ENCODE data around the gene CFAP91. TPM values are rescaled to one million over a fixed set of nuclear protein-coding genes. Genes with fewer than 3 reads are reported as not detected.

Gene CFAP91
- total and polyA plus RNA-seq, 2 donors (not counting 1 experiment from before 2014, with no cell fraction given), result 0.48 to 6.4 TPM

- no peak for ATAC-seq (ENCODE audit: low read depth)
- Mint-ChIP-seq H3K4me3 (no peak overlapping the region), H3K27ac (no peak overlapping the region), H3K27me3 (no peaks in the 10 kb centered on the region), H3K4me1 (peaks cover 13% of the 10 kb centered on the region), H3K9me3 (ENCODE audit: insufficient read depth) (no peaks in the 10 kb centered on the region)
- TF ChIP-seq, protein P1, sequence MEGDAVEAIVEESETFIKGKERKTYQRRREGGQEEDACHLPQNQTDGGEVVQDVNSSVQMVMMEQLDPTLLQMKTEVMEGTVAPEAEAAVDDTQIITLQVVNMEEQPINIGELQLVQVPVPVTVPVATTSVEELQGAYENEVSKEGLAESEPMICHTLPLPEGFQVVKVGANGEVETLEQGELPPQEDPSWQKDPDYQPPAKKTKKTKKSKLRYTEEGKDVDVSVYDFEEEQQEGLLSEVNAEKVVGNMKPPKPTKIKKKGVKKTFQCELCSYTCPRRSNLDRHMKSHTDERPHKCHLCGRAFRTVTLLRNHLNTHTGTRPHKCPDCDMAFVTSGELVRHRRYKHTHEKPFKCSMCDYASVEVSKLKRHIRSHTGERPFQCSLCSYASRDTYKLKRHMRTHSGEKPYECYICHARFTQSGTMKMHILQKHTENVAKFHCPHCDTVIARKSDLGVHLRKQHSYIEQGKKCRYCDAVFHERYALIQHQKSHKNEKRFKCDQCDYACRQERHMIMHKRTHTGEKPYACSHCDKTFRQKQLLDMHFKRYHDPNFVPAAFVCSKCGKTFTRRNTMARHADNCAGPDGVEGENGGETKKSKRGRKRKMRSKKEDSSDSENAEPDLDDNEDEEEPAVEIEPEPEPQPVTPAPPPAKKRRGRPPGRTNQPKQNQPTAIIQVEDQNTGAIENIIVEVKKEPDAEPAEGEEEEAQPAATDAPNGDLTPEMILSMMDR (IDR thresholded peaks at IDR 0.05), result no peak
- no peak for TF ChIP-seq EZH2 (IDR thresholded peaks at IDR 0.05; ENCODE audit: borderline replicate concordance, insufficient read depth, low read depth, low read length, poor library complexity, severe bottlenecking)
- intact Hi-C loops (cut with micrococcal nuclease), result no loop called here
- Histone ChIP-seq H3K36me3 (replicated peaks in 1 of 2; ENCODE audit: control extremely low read depth in 1 of 2, control insufficient read depth in 1 of 2, extremely low read depth in 1 of 2, insufficient read depth in 2 of 2, low read length in 1 of 2) (no peaks in the 10 kb centered on the region), H3K9me3 (ENCODE audit: control extremely low read depth in 1 of 3, control insufficient read depth in 2 of 3, insufficient read depth in 1 of 3, low read length in 2 of 3) (no peaks in the 10 kb centered on the region), H3K79me2 (ENCODE audit: control insufficient read depth, insufficient read depth, low read length) (no peaks in the 10 kb centered on the region), H3K4me2 (replicated peaks; ENCODE audit: low read depth, low read length, poor library complexity, severe bottlenecking) (no peak overlapping the region), H3K4me3 (ENCODE audit: control extremely low read depth in 1 of 5, extremely low read depth in 1 of 5, insufficient read depth in 1 of 5, low read depth in 2 of 5, low read length in 4 of 5) (no peak overlapping the region), H3K4me1 (ENCODE audit: control insufficient read depth in 2 of 2, insufficient read depth in 2 of 2, low read length in 2 of 2) (no peaks in the 10 kb centered on the region), H3K27ac (ENCODE audit: low read length in 2 of 2) (no peak overlapping the region), H3K27me3 (replicated peaks in 1 of 4; ENCODE audit: control extremely low read depth in 1 of 4, control insufficient read depth in 3 of 4, insufficient read depth in 4 of 4, low read length in 3 of 4) (no peaks in the 10 kb centered on the region), H4K20me1 (ENCODE audit: control insufficient read depth, insufficient read depth, low read length, poor library complexity, severe bottlenecking) (no peaks in the 10 kb centered on the region), H3K9ac (ENCODE audit: low read length) (no peak overlapping the region), H2AFZ (ENCODE audit: insufficient read depth, low read depth, low read length, poor library complexity, severe bottlenecking) (no peak overlapping the region)
- WGBS (ENCODE audit: insufficient coverage), result 11% methylated on average over 2 of the region's 2 CpGs
- DNase-seq, result no peak
- CTCF ChIA-PET, result no interaction called here
- POLR2A ChIA-PET, result interaction anchor here (0.6 to 0.7 kb wide), 2 partner anchors 36 to 47 kb away, joined by 3 to 5 read pairs; no protein-coding TSS in a partner anchor
Observed at GRCh38 chr3:119653876-119654275, 48.9 kb upstream of the CFAP91 start.

GRCh38 chr3:119657887-119658702 lies 44.7 kb upstream of the CFAP91 start:
- no peak overlapping the region for H2AFZ ChIP-seq (ENCODE audit: insufficient read depth, low read depth, low read length, poor library complexity, severe bottlenecking)
- no peak overlapping the region for H3K4me2 ChIP-seq (replicated peaks; ENCODE audit: low read depth, low read length, poor library complexity, severe bottlenecking)
- H3K36me3 ChIP-seq (replicated peaks in 1 of 2; ENCODE audit: control extremely low read depth in 1 of 2, control insufficient read depth in 1 of 2, extremely low read depth in 1 of 2, insufficient read depth in 2 of 2, low read length in 1 of 2), result no peaks in the 10 kb centered on the region
- no peaks in the 10 kb centered on the region for H4K20me1 ChIP-seq (ENCODE audit: control insufficient read depth, insufficient read depth, low read length, poor library complexity, severe bottlenecking)
- H3K4me3 ChIP-seq (ENCODE audit: control extremely low read depth in 1 of 5, extremely low read depth in 1 of 5, insufficient read depth in 1 of 5, low read depth in 2 of 5, low read length in 4 of 5), result no peak overlapping the region
- TF ChIP-seq, protein P1 (IDR thresholded peaks at IDR 0.05), result no peak
- no peak for TF ChIP-seq EZH2 (IDR thresholded peaks at IDR 0.05; ENCODE audit: borderline replicate concordance, insufficient read depth, low read depth, low read length, poor library complexity, severe bottlenecking)
- no peak for DNase-seq
- Mint-ChIP-seq H3K4me3 (no peak overlapping the region), H3K9me3 (ENCODE audit: insufficient read depth) (no peaks in the 10 kb centered on the region), H3K27me3 (no peaks in the 10 kb centered on the region), H3K4me1 (peaks cover 21% of the 10 kb centered on the region), H3K27ac (no peak overlapping the region)
- H3K79me2 ChIP-seq (ENCODE audit: control insufficient read depth, insufficient read depth, low read length), result no peaks in the 10 kb centered on the region
- H3K27ac ChIP-seq (ENCODE audit: low read length in 2 of 2), result no peak overlapping the region
- no peak overlapping the region for H3K9ac ChIP-seq (ENCODE audit: low read length)
- H3K4me1 ChIP-seq (ENCODE audit: control insufficient read depth in 2 of 2, insufficient read depth in 2 of 2, low read length in 2 of 2), result peaks cover 0 to 3% of the 10 kb centered on the region in 2 donors
- no CpG with 5 or more reads among the region's 4 CpGs for WGBS (ENCODE audit: insufficient coverage)
- no peaks in the 10 kb centered on the region for H3K27me3 ChIP-seq (replicated peaks in 1 of 4; ENCODE audit: control extremely low read depth in 1 of 4, control insufficient read depth in 3 of 4, insufficient read depth in 4 of 4, low read length in 3 of 4)
- intact Hi-C loops (cut with micrococcal nuclease), result no loop called here
- ChIA-PET POLR2A (no interaction called here), CTCF (interaction anchor here (1.4 to 1.7 kb wide), 2 partner anchors 10 to 23 kb away, joined by 3 to 6 read pairs; no protein-coding TSS in a partner anchor)
- ATAC-seq (ENCODE audit: low read depth), result peak; percentile 24
- H3K9me3 ChIP-seq (ENCODE audit: control extremely low read depth in 1 of 3, control insufficient read depth in 2 of 3, insufficient read depth in 1 of 3, low read length in 2 of 3), result no peaks in the 10 kb centered on the region
